Measurements from ENCODE around the gene CHAD. TPM values are rescaled to one million over a fixed set of nuclear protein-coding genes. Genes with fewer than 3 reads are reported as not detected.

The CHAD gene
- polyA plus RNA-seq, 1 donor from 2014 or later = not detected

- no peaks in the 10 kb centered on the region for H4K20me1 ChIP-seq (ENCODE audit: insufficient read depth)
- no peak within 1 kb of the TSS for H3K27ac ChIP-seq (ENCODE audit: low read length)
- no peak for TF ChIP-seq REST (IDR thresholded peaks at IDR 0.05; ENCODE audit: borderline replicate concordance)
- TF ChIP-seq MXI1 (conservative IDR thresholded peaks at IDR 0.05; ENCODE audit: poor library complexity, severe bottlenecking) = no peak
- no peak for TF ChIP-seq RAD21 (conservative IDR thresholded peaks at IDR 0.05)
- TF ChIP-seq CTCF (IDR thresholded peaks at IDR 0.05; ENCODE audit: poor library complexity, severe bottlenecking) = no peak
- TF ChIP-seq TAF1 (IDR thresholded peaks at IDR 0.05; ENCODE audit: low read depth) = no peak
- no peak for TF ChIP-seq EZH2 (IDR thresholded peaks at IDR 0.05; ENCODE audit: borderline replicate concordance, insufficient read depth, low read length, poor library complexity, severe bottlenecking)
- TF ChIP-seq POLR2AphosphoS5 (IDR thresholded peaks at IDR 0.05) = no peak
- TF ChIP-seq SMC3 (conservative IDR thresholded peaks at IDR 0.05; ENCODE audit: poor library complexity) = no peak
- no peak for TF ChIP-seq EP300 (conservative IDR thresholded peaks at IDR 0.05; ENCODE audit: poor library complexity, severe bottlenecking)
- H3K4me3 ChIP-seq (ENCODE audit: low read length) = peak within 1 kb of the TSS; percentile 35
- no peak within 1 kb of the TSS for H3K9ac ChIP-seq (ENCODE audit: low read length)
- peaks cover 7% of the 10 kb centered on the region for H3K27me3 ChIP-seq (ENCODE audit: insufficient read depth, low read depth, low read length)
- H3K36me3 ChIP-seq (ENCODE audit: insufficient read depth, low read length) = no peaks in the 10 kb centered on the region
- H2AFZ ChIP-seq (ENCODE audit: low read depth, low read length) = no peak within 1 kb of the TSS
- H3K9me2 ChIP-seq (ENCODE audit: insufficient read depth, low read length) = no peaks in the 10 kb centered on the region
- H3K4me2 ChIP-seq (ENCODE audit: low read length) = no peak within 1 kb of the TSS
- H3K79me2 ChIP-seq (replicated peaks; ENCODE audit: insufficient read depth, low read length) = no peaks in the 10 kb centered on the region
- no peaks in the 10 kb centered on the region for H3F3A ChIP-seq (ENCODE audit: insufficient read depth, low read length, poor library complexity, severe bottlenecking)
- H3K9me3 ChIP-seq (ENCODE audit: low read length) = no peaks in the 10 kb centered on the region
These were observed 42.8 kb downstream of the CHAD start, which contains the start of gene ACSF2 for GRCh38 chr17:50425682-50426471. Gene ACSF2 (plus strand): TSS chr17:50426218. CDS start chr17:50426262, 44 bp downstream.

GRCh38 chr17:50424996-50425681, 43.5 kb downstream of the CHAD start:
- no peak overlapping the region for H3K9ac ChIP-seq (ENCODE audit: low read length)
- H3K36me3 ChIP-seq (ENCODE audit: insufficient read depth, low read length) = no peaks in the 10 kb centered on the region
- H3F3A ChIP-seq (ENCODE audit: insufficient read depth, low read length, poor library complexity, severe bottlenecking) = no peaks in the 10 kb centered on the region
- no peak overlapping the region for H3K4me2 ChIP-seq (ENCODE audit: low read length)
- H3K27ac ChIP-seq (ENCODE audit: low read length) = no peak overlapping the region
- peaks cover 7% of the 10 kb centered on the region for H3K27me3 ChIP-seq (ENCODE audit: insufficient read depth, low read depth, low read length)
- TF ChIP-seq REST (IDR thresholded peaks at IDR 0.05; ENCODE audit: borderline replicate concordance) = no peak
- TF ChIP-seq EP300 (conservative IDR thresholded peaks at IDR 0.05; ENCODE audit: poor library complexity, severe bottlenecking) = no peak
- no peak for TF ChIP-seq RAD21 (conservative IDR thresholded peaks at IDR 0.05)
- TF ChIP-seq EZH2 (IDR thresholded peaks at IDR 0.05; ENCODE audit: borderline replicate concordance, insufficient read depth, low read length, poor library complexity, severe bottlenecking) = no peak
- H2AFZ ChIP-seq (ENCODE audit: low read depth, low read length) = no peak overlapping the region
- H3K9me2 ChIP-seq (ENCODE audit: insufficient read depth, low read length) = no peaks in the 10 kb centered on the region
- H4K20me1 ChIP-seq (ENCODE audit: insufficient read depth) = no peaks in the 10 kb centered on the region
- no peaks in the 10 kb centered on the region for H3K79me2 ChIP-seq (replicated peaks; ENCODE audit: insufficient read depth, low read length)
- no peak overlapping the region for H3K4me3 ChIP-seq (ENCODE audit: low read length)
- no peaks in the 10 kb centered on the region for H3K9me3 ChIP-seq (ENCODE audit: low read length)

Measured in neural cell (in vitro differentiated cells).